A673 (cell line): ENCODE data around the gene MSH3. TPM values are rescaled to one million over a fixed set of nuclear protein-coding genes. Genes with fewer than 3 reads are reported as not detected.

Source experiments
- BruUV-seq: library from RNA; stranded (reverse); fragments of 400-500 nt; replicated peaks from 2 replicates; lab custom pipeline; 2021; lab: Mats Ljungman, UMichigan
- CTCF ChIA-PET: fragments of 300-600 bp; sonication (Branson Sonifier 250); formaldehyde crosslinking; loops from one replicate; lab custom pipeline; 2022; ENCODE audit warnings: antibody characterized with exemption; lab: Charles Lee
- POLR2A ChIA-PET: fragments of 300-600 bp; sonication (Branson Sonifier 250); formaldehyde crosslinking; loops from one replicate; lab custom pipeline; 2022; ENCODE audit warnings: antibody characterized with exemption; ENCODE audit not compliant: low non-redundant PET; lab: Charles Lee
- DNase-seq: peaks from one replicate; pipeline ENCODE4 v3.0.0-alpha.2; 2015; ENCODE audit warnings: low spot score
- H3K27ac ChIP-seq: fragments of 200-600 bp; sonication (generic); 2 replicates; pipeline ENCODE4 v1.5.1; 2016; ENCODE audit warnings: mixed run types, low read depth, mild to moderate bottlenecking, mixed read lengths, antibody characterized with exemption, low read length; ENCODE audit not compliant: poor library complexity, severe bottlenecking
- H3K27me3 ChIP-seq: fragments of 200-600 bp; sonication (generic); replicated peaks from 2 replicates; pipeline ENCODE4 v1.6.1; 2017; ENCODE audit warnings: mixed run types, low read depth, mild to moderate bottlenecking, mixed read lengths, antibody characterized with exemption, low read length; ENCODE audit not compliant: insufficient read depth, poor library complexity
- H3K36me3 ChIP-seq: fragments of 200-600 bp; sonication (generic); 2 replicates; pipeline ENCODE4 v1.6.1; 2016; ENCODE audit warnings: mixed run types, mild to moderate bottlenecking, mixed read lengths, antibody characterized with exemption, low read length; ENCODE audit not compliant: insufficient read depth, poor library complexity, severe bottlenecking
- H3K4me1 ChIP-seq: fragments of 200-600 bp; sonication (generic); 2 replicates; pipeline ENCODE4 v1.6.1; 2017; ENCODE audit warnings: mixed run types, mild to moderate bottlenecking, mixed read lengths, antibody characterized with exemption, low read length; ENCODE audit not compliant: insufficient read depth, poor library complexity, severe bottlenecking
- H3K4me3 ChIP-seq: fragments of 200-600 bp; sonication (generic); 2 replicates; pipeline ENCODE4 v1.5.1; 2016; ENCODE audit warnings: low read depth, mixed run types, mild to moderate bottlenecking, mixed read lengths, low read length; ENCODE audit not compliant: poor library complexity, severe bottlenecking
- H3K9me3 ChIP-seq: fragments of 200-600 bp; sonication (generic); 2 replicates; pipeline ENCODE4 v1.6.1; 2016; ENCODE audit warnings: mixed run types, low read depth, mild to moderate bottlenecking, mixed read lengths, antibody characterized with exemption, low read length; ENCODE audit not compliant: poor library complexity, severe bottlenecking
- EZH2 ChIP-seq: fragments of 200-600 bp; sonication (generic); IDR thresholded peaks from 2 replicates; pipeline ENCODE4 v1.6.1; 2017; ENCODE audit warnings: borderline replicate concordance, low read depth, mild to moderate bottlenecking, mixed read lengths, antibody characterized with exemption, low read length; ENCODE audit not compliant: poor library complexity, severe bottlenecking
- intact Hi-C: fragments of 100-400 bp; cut with micrococcal nuclease; formaldehyde crosslinking; loops from one replicate; pipeline ENCODE4 v1.10.0; 2022; ENCODE audit not compliant: unreplicated experiment
- total RNA-seq: library from RNA; stranded (reverse); gene quantifications from 2 replicates; pipeline ENCODE4 v1.2.3, GENCODE V29; 2021
- TF ChIP-seq, protein P1 (sequence below): fragments of 300-800, 200-600 bp; sonication (generic); conservative IDR thresholded peaks from 2 replicates; pipeline ENCODE4 v1.5.1; 2017; ENCODE audit warnings: low read depth, mild to moderate bottlenecking, antibody characterized with exemption, low read length, moderate library complexity, mixed read lengths

MSH3 gene
- total RNA-seq, 1 experiment from 2014 or later: 16.2 TPM

- H3K36me3 ChIP-seq: no peaks in the 10 kb centered on the region
- ChIA-PET POLR2A (no interaction called here), CTCF (no interaction called here)
- no TSS peak for BruUV-seq
- peaks cover 4% of the 10 kb centered on the region for H3K4me1 ChIP-seq
- no peaks in the 10 kb centered on the region for H3K9me3 ChIP-seq
- intact Hi-C loops: loop anchor here (5.0 to 10.0 kb wide), 2 partner anchors 250 to 453 kb away; partner anchors contain the start of gene RASGRF2
- H3K27me3 ChIP-seq: no peaks in the 10 kb centered on the region
- no peak overlapping the region for H3K27ac ChIP-seq
- no peak for DNase-seq
- TF ChIP-seq, protein P1, sequence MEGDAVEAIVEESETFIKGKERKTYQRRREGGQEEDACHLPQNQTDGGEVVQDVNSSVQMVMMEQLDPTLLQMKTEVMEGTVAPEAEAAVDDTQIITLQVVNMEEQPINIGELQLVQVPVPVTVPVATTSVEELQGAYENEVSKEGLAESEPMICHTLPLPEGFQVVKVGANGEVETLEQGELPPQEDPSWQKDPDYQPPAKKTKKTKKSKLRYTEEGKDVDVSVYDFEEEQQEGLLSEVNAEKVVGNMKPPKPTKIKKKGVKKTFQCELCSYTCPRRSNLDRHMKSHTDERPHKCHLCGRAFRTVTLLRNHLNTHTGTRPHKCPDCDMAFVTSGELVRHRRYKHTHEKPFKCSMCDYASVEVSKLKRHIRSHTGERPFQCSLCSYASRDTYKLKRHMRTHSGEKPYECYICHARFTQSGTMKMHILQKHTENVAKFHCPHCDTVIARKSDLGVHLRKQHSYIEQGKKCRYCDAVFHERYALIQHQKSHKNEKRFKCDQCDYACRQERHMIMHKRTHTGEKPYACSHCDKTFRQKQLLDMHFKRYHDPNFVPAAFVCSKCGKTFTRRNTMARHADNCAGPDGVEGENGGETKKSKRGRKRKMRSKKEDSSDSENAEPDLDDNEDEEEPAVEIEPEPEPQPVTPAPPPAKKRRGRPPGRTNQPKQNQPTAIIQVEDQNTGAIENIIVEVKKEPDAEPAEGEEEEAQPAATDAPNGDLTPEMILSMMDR: no peak
- TF ChIP-seq EZH2: no peak
- H3K4me3 ChIP-seq: no peak overlapping the region
These were observed 60.3 kb downstream of the MSH3 start for GRCh38 chr5:80714570-80715298.

DNA sequence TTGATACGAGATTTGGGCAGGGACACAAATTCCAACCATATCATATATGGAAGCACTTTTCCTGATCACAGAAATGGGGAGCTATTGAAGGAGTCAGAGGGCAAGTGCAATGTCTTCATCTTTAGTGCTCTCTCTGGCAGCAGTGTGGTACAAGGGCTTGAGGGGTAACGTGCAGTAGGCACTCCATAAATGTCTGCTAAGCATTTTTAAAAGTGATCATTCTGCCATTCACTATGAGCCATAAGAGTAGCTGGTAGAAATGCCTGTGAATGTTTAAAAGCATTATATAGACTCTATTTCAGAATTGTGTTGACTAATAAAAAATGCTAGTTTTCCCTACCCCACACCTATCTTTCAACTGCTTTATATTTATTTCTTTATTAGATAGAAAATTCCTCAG is 61.4 kb downstream of the MSH3 start:
- Histone ChIP-seq H3K27ac (no peak overlapping the region), H3K9me3 (no peaks in the 10 kb centered on the region), H3K27me3 (no peaks in the 10 kb centered on the region), H3K4me3 (no peak overlapping the region), H3K36me3 (peaks cover 6% of the 10 kb centered on the region), H3K4me1 (peaks cover 4% of the 10 kb centered on the region)
- BruUV-seq: no TSS peak
- TF ChIP-seq EZH2: no peak
- TF ChIP-seq, protein P1: no peak
- intact Hi-C loops: loop anchor here (10.0 kb wide), 1 partner anchor 249 kb away; the partner anchor contains the start of gene RASGRF2
- CTCF ChIA-PET: no interaction called here
- POLR2A ChIA-PET: no interaction called here
- DNase-seq: no peak

- Histone ChIP-seq H3K9me3 (no peaks in the 10 kb centered on the region), H3K4me1 (no peaks in the 10 kb centered on the region), H3K27me3 (no peaks in the 10 kb centered on the region), H3K27ac (no peak overlapping the region), H3K36me3 (peaks cover 6% of the 10 kb centered on the region), H3K4me3 (no peak overlapping the region)
- ChIA-PET CTCF (no interaction called here), POLR2A (no interaction called here)
- intact Hi-C loops: no loop called here
- no TSS peak for BruUV-seq
- DNase-seq: no peak
- TF ChIP-seq, protein P1: no peak
- TF ChIP-seq EZH2: no peak
These were observed 65.7 kb downstream of the MSH3 start for GRCh38 chr5:80720181-80720580.
